WERI-Rb-1 (cell line): ENCODE results near the gene LEMD2.

ENCODE experiments used
- DNase-seq: peaks from one replicate; pipeline ENCODE4 v3.0.0-alpha.2; 2020
- H3K27ac ChIP-seq: fragments of 250-450 bp; sonication (Bioruptor Pico); 2 replicates; pipeline ENCODE4 v1.5.1; 2020; ENCODE audit warnings: mild to moderate bottlenecking, moderate library complexity
- H3K27me3 ChIP-seq: fragments of 250-450 bp; sonication (Bioruptor Pico); 2 replicates; pipeline ENCODE4 v1.5.1; 2021; ENCODE audit warnings: mild to moderate bottlenecking, low read depth, moderate library complexity; ENCODE audit not compliant: insufficient read depth, severe bottlenecking
- H3K36me3 ChIP-seq: fragments of 250-450 bp; sonication (Bioruptor Pico); 2 replicates; pipeline ENCODE4 v1.5.1; 2020; ENCODE audit warnings: mild to moderate bottlenecking, moderate library complexity
- H3K4me3 ChIP-seq: 2 replicates; pipeline ENCODE4 v1.5.1; 2011; ENCODE audit warnings: low read depth, mild to moderate bottlenecking, control low read depth, low read length
- H3K9me3 ChIP-seq: fragments of 250-450 bp; sonication (Bioruptor Pico); 2 replicates; pipeline ENCODE4 v1.5.1; 2021; ENCODE audit warnings: mild to moderate bottlenecking, moderate library complexity; ENCODE audit not compliant: severe bottlenecking
- CTCF ChIP-seq: IDR thresholded peaks from 2 replicates; pipeline ENCODE4 v1.5.1; 2011; ENCODE audit warnings: low read depth, mild to moderate bottlenecking, control low read depth, inconsistent platforms, low read length

LEMD2 gene

DNA sequence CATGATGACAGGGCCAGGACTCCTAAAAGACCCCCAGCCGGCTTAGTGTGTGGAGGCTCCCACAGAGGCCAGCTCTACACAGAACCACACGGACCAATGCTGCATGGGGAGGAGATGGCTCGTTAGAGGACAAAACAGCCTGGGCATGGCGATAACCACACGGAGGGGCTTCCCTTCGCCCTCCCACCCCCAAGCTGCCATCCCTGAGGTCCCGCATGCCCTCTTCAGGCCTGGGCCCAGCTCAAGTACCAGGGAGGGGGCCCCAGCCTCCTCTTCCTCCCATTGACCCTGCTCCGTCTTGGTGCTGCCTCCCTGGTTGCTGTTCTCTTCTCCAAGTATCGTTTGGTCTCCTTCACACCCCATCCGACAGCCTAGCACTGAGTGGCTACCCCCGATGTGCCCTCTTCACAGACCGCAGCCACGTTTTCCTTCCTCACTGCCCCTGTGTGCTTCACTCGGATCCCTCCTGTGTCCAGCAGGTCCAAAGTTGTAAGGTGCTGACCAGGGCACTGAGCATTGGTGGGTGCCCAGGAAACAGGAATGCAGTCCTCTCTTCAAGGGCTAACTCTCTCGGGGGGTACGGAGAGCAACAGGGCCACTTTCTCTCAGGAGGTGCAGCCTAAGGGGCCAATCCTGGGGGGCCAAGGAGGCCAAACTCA, 24.4 kb upstream of the LEMD2 start:
- H3K27me3 ChIP-seq, result no peaks in the 10 kb centered on the region
- no peak overlapping the region for H3K27ac ChIP-seq
- no peak overlapping the region for H3K4me3 ChIP-seq
- no peak for DNase-seq
- H3K9me3 ChIP-seq, result no peaks in the 10 kb centered on the region
- no peak for TF ChIP-seq CTCF
- no peaks in the 10 kb centered on the region for H3K36me3 ChIP-seq

DNA sequence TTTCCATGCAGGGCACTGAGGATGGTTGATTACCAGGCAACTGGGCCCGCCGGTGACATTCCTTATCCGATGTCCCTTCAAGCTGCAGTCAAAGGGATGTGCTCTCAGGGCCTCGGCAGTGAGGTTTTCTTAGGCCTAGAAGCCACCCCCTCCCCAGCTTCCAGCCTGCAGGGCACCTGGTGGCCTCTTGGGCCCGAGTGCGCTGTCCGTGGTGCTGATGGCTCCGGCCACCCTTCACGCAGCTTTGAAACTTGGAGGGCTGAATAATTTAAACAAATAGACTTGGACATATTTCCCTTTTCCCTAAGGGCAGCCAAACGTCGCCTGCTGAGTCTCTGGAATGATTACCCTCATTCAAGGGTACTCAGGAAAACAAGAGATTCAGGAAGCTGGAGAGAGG, 23.7 kb upstream of the LEMD2 start:
- H3K4me3 ChIP-seq, result no peak overlapping the region
- H3K27me3 ChIP-seq, result no peaks in the 10 kb centered on the region
- H3K9me3 ChIP-seq, result no peaks in the 10 kb centered on the region
- no peak overlapping the region for H3K27ac ChIP-seq
- H3K36me3 ChIP-seq, result no peaks in the 10 kb centered on the region
- no peak for DNase-seq
- TF ChIP-seq CTCF, result no peak

- H3K36me3 ChIP-seq, result no peaks in the 10 kb centered on the region
- 0 out of 2 replicates have a peak overlapping the region, but pooled peaks have one; percentile 12 for H3K27ac ChIP-seq
- DNase-seq, result no peak
- no peaks in the 10 kb centered on the region for H3K27me3 ChIP-seq
- no peak for TF ChIP-seq CTCF
- no peak overlapping the region for H3K4me3 ChIP-seq
- H3K9me3 ChIP-seq, result no peaks in the 10 kb centered on the region
These were observed 20.7 kb upstream of the LEMD2 start for GRCh38 chr6:33809594-33809993.

- DNase-seq, result no peak
- Histone ChIP-seq H3K9me3 (no peaks in the 10 kb centered on the region), H3K27ac (no peak overlapping the region), H3K4me3 (no peak overlapping the region), H3K27me3 (no peaks in the 10 kb centered on the region), H3K36me3 (no peaks in the 10 kb centered on the region)
- no peak for TF ChIP-seq CTCF
These were observed 19.8 kb upstream of the LEMD2 start for GRCh38 chr6:33808641-33809180.

DNA sequence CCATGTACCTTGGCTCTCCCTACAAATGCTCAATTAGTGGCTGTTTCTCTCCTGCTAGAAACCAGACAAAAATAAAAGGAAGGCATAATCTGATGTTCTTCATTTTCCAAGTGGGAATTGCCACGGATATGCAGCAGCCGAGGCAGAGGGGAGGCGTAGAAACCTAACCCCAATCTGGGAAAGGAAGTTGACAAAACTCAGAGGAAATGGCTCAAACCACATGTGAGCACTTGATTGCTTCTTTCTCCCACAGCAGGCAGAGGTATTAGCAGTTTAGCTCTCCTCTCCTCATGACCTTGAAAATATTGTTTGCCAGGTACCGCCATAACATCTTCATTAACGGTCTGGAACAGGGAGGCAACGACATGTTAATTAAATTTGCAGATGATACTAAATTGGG, 18.7 kb upstream of the LEMD2 start:
- no peaks in the 10 kb centered on the region for H3K27me3 ChIP-seq

More for the DNA sequence above, 18.7 kb upstream of the LEMD2 start:
- no peak for DNase-seq
- no peak for TF ChIP-seq CTCF
- Histone ChIP-seq H3K4me3 (no peak overlapping the region), H3K36me3 (no peaks in the 10 kb centered on the region), H3K9me3 (no peaks in the 10 kb centered on the region), H3K27ac (no peak overlapping the region)
